HG02759 (cell line): ENCODE measurements around the gene PLA2G4A.

Source experiments
- ATAC-seq: cut with Tn5 transposase; IDR thresholded peaks from one replicate; pipeline ENCODE4 v1.9.1; 2021; ENCODE audit warnings: mild to moderate bottlenecking, moderate library complexity; ENCODE audit not compliant: unreplicated experiment

PLA2G4A gene

GRCh38 chr1:186974774-186975181 is 146.0 kb downstream of the PLA2G4A start:
- ATAC-seq = no peak

GRCh38 chr1:186975220-186975619 is 146.5 kb downstream of the PLA2G4A start:
- ATAC-seq = no peak

GRCh38 chr1:186976700-186977099 is 148.0 kb downstream of the PLA2G4A start:
- no peak for ATAC-seq

GRCh38 chr1:186977266-186977957 is 148.7 kb downstream of the PLA2G4A start:
- ATAC-seq = no peak

GRCh38 chr1:186978596-186979556 is 150.1 kb downstream of the PLA2G4A start:
- ATAC-seq = peak; percentile 60

GRCh38 chr1:186980400-186980799 is 151.7 kb downstream of the PLA2G4A start:
- no peak for ATAC-seq

- ATAC-seq = no peak
Measured at GRCh38 chr1:186982116-186982515, 153.4 kb downstream of the PLA2G4A start.

- ATAC-seq = no peak
Measured at GRCh38 chr1:186983327-186983726, 154.6 kb downstream of the PLA2G4A start.

GRCh38 chr1:186984959-186985358 is 156.2 kb downstream of the PLA2G4A start:
- ATAC-seq = no peak

GRCh38 chr1:186985889-186986491 is 157.2 kb downstream of the PLA2G4A start:
- ATAC-seq = peak; percentile 77

- ATAC-seq = no peak
Measured at GRCh38 chr1:186987065-186987464, 158.3 kb downstream of the PLA2G4A start.

- no peak for ATAC-seq
Measured at GRCh38 chr1:186987769-186988168, 159.0 kb downstream of the PLA2G4A start.

- ATAC-seq = no peak
Measured at GRCh38 chr1:186993996-186994395, 165.2 kb downstream of the PLA2G4A start.

- no peak for ATAC-seq
Measured at GRCh38 chr1:186994897-186995296, 166.1 kb downstream of the PLA2G4A start.

GRCh38 chr1:186996816-186997215 is 168.1 kb downstream of the PLA2G4A start:
- ATAC-seq = no peak

- no peak for ATAC-seq
Measured at GRCh38 chr1:186997877-186998276, 169.1 kb downstream of the PLA2G4A start.

- no peak for ATAC-seq
Measured at GRCh38 chr1:186999506-186999905, 170.8 kb downstream of the PLA2G4A start.

- ATAC-seq = no peak
Measured at GRCh38 chr1:187001198-187001889, 172.6 kb downstream of the PLA2G4A start.

GRCh38 chr1:187003353-187003752 is 174.6 kb downstream of the PLA2G4A start:
- no peak for ATAC-seq

- ATAC-seq = no peak
Measured at GRCh38 chr1:187006896-187007295, 178.1 kb downstream of the PLA2G4A start.

GRCh38 chr1:187009320-187009719 is 180.6 kb downstream of the PLA2G4A start:
- ATAC-seq = no peak
